Kidney capillary endothelial cell (primary cell): ENCODE data around the gene SH3GL2.

Experiments used
- DNase-seq: peaks from one replicate; pipeline ENCODE4 v3.0.0-alpha.2; 2018; ENCODE audit warnings: low spot score

Gene SH3GL2

GRCh38 chr9:17611342-17611741 is 32.5 kb downstream of the SH3GL2 start:
- no peak for DNase-seq

DNA sequence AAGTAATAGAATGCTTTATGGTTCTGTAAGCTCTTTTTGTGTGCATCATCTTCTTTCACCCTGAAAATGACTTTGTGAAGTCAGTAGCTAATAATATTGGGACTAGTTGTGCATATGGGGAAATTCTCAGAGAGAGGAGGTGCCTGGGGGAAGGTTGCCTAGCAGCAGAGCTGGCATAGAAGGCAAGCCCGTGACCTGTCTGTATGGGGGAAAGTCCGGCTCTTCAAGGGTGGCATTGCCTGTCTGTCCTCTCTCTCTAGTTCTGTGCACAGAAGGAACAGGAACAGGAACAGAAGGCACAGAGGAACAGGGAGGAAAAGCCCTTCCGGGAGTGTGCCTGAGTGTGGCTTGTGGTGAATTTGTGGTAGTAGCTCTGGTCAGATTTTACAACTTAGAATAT is 33.1 kb downstream of the SH3GL2 start:
- no peak for DNase-seq

DNA sequence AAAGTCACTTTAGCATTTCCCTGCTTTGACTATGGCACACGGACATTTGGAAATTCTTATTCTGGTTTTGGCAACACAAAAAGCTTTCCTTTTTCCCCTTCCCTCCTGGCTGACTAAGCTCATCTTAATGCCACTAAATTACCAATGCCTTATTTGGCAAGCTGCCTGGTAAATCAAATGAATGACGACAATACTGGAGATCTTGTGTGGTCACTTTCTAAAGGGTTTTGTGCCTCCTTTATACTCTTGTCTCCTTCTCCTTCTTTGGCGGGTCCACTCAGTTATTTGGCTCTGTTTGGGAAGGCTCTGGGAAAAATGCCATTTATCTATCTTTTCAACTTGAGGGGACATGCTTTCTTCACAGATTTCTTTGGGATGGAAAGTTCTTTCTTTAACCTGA is 34.9 kb downstream of the SH3GL2 start:
- DNase-seq: no peak

DNA sequence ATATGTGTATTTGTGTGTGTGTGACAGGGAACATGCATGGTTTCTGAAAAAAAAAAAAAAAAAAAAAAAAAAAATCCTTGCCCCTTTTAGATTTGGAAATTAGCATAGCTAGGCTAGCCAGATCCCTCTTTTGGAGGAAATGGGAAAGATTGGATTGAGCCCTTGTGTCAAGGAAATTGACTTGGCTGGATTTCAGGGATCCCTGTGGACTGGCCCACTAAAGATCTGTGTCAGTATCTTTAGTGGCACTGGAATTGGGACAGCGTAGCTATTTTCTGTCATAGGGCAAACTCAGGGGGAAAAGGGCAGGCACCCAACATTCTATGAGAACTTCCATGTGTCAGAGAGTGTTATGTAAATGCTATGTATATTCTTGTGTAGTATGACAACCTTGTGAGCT is 35.4 kb downstream of the SH3GL2 start:
- DNase-seq: no peak

- DNase-seq: no peak
Observed at GRCh38 chr9:17614903-17615302, 36.0 kb downstream of the SH3GL2 start.

DNA sequence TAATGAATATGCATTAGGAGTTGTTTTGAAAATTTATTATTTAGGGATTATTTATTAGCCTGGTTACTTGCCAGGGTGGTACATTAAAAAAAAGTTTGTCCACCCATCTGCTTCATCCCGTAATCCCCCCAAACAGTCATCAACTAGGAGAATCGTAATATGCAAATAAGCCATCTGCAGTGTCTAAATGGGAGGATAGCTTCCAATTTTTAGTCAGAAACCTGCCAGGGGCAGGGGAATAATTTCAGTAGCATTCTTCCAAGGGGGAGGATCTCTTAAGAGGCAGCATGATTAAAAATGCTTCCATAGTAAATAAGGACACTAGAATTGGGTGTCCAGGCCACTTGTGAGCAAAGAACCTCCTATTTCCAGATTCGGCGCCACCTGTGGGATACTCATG is 43.3 kb downstream of the SH3GL2 start:
- no peak for DNase-seq

DNA sequence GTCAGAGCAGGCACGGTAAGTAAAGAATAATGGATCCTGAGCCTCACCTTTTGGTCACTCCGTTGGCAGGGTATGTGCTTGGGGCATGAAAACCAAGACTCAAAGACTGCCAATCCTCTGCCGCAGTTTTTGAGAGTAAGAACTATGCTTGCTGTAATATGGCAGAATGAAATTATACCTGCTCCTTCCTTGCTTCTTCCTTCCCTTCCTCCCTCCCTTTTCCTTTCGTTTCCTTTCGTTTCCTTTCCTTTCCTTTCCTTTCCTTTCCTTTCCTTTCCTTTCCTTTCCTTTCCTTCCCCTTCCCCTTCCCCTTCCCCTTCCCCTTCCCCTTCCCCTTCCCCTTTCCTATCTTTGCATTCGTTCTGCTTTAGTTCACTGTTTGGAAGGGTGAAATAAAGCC is 43.9 kb downstream of the SH3GL2 start:
- no peak for DNase-seq

DNA sequence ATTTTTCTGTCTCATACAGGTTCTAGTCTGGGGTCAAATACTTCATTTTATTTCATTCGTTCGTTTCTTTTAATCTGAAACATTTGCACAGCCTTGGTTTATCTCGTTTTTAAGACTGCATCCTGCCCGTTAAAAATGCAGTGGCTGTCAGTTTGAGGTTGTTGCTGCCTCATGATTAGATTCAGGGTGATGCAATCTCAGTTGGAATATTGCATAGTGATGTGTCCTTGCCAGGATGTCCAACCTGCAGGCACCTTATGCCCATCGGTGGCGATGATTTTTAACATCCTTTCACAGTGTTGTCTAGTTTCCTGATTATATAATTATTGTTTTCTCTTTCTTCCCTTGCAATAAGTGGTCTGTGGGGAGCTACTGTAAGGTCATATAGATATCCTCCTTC is 45.1 kb downstream of the SH3GL2 start:
- no peak for DNase-seq

DNA sequence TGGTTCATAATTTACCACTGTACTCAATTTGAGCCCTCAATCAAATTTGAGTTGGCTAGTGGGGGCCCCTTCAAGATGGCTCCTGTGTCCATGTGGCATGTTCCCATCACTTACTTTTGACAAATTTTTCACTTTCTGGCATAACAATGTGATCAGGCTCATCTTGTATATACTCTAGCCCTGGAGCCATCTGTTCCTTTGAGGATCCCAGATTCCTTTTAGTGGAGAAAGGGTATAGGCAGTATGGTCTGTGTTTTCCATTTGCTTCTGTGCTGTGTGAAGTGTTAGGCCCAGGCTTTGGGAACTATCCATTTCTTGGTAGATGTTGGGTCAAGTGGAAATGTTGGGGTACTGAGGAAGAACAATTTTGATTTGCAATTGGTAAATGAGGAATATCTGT is 45.7 kb downstream of the SH3GL2 start:
- DNase-seq: no peak

- no peak for DNase-seq
Observed at GRCh38 chr9:17625644-17626388, 47.0 kb downstream of the SH3GL2 start.

- no peak for DNase-seq
Observed at GRCh38 chr9:17627641-17628040, 48.8 kb downstream of the SH3GL2 start.

GRCh38 chr9:17628624-17629023 is 49.8 kb downstream of the SH3GL2 start:
- no peak for DNase-seq

DNA sequence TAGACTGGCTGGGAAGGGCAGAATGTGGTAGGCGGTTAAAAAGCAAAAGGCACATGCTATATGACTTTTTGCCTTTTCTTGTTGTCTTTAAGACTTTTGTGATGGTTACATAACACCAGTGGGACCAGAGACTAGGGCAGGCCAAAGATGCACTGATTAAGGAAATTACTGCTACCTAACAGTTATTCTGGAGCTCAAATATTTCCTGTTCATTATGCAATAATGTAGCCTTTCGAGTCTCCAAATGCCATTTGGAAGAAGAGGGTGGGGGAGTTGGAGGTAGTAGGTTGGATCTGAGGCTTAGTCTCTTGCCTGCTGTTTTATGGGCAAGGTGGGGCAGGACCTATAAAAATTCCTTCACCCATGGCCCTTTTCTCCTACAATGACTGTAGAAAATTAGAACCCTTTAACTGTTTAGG is 51.7 kb downstream of the SH3GL2 start:
- DNase-seq: no peak

GRCh38 chr9:17631396-17631795 is 52.5 kb downstream of the SH3GL2 start:
- no peak for DNase-seq

- DNase-seq: no peak
Observed at GRCh38 chr9:17632994-17633393, 54.1 kb downstream of the SH3GL2 start.

DNA sequence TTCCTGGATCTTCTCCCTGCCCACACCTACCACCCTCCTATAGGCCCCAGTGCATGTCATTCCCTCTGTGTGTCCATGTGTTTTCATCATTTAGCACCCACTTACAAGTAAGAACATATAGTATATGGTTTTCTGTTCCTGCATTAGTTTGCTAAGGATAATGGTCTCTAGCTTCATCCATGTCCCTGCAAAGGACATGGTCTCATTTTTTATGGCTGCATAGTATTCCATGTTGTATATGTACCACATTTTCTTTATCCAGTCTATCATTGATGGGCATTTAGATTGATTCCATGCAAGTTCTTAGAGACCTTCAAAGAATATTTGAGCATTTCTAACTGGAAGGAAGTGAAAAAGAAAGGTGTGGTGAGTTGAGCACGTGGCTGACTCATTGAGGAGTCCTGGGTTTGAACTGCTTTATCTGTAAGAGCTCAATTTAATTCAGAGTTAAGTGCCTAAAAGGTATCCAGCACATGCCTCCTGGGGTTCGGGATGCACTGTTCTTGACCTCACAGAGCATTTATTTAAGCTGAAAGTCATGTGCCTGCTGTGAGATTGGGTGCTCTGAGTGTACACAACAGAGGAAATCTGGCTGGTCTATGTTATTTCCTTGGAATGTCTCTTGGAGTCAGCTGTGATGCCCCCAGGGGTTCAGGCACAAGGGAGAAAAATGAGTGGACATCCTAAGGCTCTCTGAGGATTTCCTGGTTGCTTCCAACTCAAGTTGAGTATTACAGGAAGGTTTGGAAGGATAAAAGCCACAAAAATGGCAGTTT is 56.4 kb downstream of the SH3GL2 start:
- DNase-seq: peak; percentile 30

- DNase-seq: no peak
Observed at GRCh38 chr9:17636349-17636748, 57.5 kb downstream of the SH3GL2 start.

GRCh38 chr9:17636821-17637220 is 58.0 kb downstream of the SH3GL2 start:
- DNase-seq: no peak

GRCh38 chr9:17637229-17637628 is 58.4 kb downstream of the SH3GL2 start:
- no peak for DNase-seq

- DNase-seq: no peak
Observed at GRCh38 chr9:17648516-17648915, 69.7 kb downstream of the SH3GL2 start.

GRCh38 chr9:17651725-17652124 is 72.9 kb downstream of the SH3GL2 start:
- DNase-seq: no peak

DNA sequence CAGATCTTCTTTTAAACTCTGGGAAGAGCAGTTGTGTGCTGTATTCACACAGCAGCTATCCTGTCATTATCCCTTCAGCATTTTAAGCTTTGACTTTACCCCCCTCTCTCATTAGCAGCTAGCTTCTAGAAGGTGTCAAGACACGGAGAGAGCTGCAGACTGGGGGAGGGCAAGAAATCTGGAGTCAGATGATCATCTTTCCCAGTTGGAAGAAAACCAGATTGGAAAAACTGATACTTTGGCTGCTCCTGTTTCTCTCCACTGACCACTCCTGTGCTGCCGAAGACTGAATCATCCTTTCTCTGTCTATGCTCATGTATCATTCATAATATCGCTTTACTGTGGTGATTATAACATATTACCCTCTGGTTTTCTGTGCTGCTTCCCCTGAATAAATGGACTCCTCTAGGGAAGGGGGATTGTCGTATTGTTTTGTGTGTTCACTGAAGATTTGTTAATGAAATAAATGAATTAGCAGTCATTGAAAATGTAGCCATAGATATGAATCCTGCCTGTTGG is 75.1 kb downstream of the SH3GL2 start:
- no peak for DNase-seq

GRCh38 chr9:17656889-17657288 is 78.0 kb downstream of the SH3GL2 start:
- DNase-seq: no peak
